ENCODE data around the gene RAB28.

RAB28 gene

DNA sequence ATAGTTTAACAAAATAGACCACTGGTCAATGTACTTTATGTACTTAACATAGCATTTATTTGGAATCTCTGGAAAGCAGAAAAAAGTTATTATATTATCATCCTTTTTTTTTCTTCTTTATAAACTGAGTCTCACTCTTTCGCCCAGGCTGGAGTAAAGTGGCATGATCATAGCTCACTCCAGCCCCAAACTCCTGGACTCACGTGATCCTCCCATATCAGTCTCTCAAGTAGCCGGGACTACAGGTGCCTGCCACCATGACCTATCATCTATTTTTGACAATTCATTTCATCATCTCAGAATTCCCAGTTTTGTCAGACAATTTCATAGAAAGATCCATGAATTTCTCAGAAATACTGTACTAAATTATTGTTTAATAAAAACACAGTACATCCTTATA is 12.7 kb downstream of the RAB28 start:
- no peak overlapping the region for H3K4me3 ChIP-seq (ENCODE audit: low read length)

DNA sequence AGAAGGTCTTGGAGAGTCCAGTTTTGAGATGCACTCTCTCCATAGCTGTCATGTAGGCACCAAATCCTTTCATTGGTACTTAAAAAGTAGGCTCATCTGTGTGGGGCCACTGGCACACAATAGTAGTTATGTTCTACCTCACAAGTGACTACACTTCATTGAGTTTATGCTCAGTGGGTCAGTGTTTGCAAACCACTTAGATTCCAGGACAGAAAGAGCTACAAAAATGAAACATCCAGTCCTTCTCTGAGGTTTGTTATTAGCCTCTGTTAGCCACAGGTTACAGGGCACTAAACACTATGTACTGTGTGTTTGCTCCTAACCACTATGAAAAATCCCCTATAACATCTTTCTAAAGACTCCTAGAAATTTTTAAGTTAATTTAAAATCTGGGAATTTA is 13.8 kb downstream of the RAB28 start:
- H3K4me3 ChIP-seq (ENCODE audit: low read length), result no peak overlapping the region
- TF ChIP-seq, protein P1, sequence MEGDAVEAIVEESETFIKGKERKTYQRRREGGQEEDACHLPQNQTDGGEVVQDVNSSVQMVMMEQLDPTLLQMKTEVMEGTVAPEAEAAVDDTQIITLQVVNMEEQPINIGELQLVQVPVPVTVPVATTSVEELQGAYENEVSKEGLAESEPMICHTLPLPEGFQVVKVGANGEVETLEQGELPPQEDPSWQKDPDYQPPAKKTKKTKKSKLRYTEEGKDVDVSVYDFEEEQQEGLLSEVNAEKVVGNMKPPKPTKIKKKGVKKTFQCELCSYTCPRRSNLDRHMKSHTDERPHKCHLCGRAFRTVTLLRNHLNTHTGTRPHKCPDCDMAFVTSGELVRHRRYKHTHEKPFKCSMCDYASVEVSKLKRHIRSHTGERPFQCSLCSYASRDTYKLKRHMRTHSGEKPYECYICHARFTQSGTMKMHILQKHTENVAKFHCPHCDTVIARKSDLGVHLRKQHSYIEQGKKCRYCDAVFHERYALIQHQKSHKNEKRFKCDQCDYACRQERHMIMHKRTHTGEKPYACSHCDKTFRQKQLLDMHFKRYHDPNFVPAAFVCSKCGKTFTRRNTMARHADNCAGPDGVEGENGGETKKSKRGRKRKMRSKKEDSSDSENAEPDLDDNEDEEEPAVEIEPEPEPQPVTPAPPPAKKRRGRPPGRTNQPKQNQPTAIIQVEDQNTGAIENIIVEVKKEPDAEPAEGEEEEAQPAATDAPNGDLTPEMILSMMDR (conservative IDR thresholded peaks at IDR 0.05; ENCODE audit: low read depth, low read length), result no peak
- no peak for DNase-seq (ENCODE audit: low read depth)

More for the DNA sequence above, 12.7 kb downstream of the RAB28 start:
- no peak for DNase-seq (ENCODE audit: low read depth)
- TF ChIP-seq, protein P1 (conservative IDR thresholded peaks at IDR 0.05; ENCODE audit: low read depth, low read length), result no peak

DNA sequence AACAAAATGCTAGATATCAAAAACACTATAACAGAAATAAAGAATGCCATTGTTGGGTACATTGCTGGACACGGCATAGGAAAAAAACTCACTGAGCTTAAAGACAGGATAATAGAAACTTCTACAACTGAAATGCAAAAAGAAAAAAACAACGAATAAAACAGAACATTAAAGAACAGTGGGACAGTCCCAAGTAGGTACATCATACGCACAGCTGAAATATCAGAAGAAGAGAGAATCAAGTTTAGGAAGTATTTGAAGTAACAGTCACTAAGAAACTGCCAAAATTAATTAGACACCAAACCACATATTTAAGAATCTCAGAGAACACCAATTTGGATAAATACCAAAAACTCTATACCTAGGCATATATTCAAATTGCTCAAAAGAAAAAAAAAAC is 19.2 kb downstream of the RAB28 start:
- H3K4me3 ChIP-seq (ENCODE audit: low read length), result no peak overlapping the region
- TF ChIP-seq, protein P1 (conservative IDR thresholded peaks at IDR 0.05; ENCODE audit: low read depth, low read length), result no peak
- no peak for DNase-seq (ENCODE audit: low read depth)

DNA sequence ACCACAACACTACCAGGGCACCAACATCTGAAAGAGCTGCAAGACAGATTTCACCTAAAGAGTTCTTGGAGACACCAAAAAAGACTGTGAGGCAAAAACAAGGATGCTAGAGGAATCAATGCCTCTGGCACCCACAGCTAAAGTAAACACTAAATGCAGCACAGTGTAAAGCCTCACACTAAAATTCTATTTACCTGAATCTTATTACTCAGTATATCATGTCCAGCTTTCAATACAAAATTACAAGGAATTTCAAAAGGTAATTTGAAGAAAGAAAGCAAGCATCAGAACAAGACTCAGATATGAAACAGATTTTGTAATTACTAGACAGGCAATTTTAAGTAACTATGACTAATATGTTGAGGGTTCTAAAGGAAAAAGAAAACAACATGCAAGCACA is 19.6 kb downstream of the RAB28 start:
- no peak for DNase-seq (ENCODE audit: low read depth)
- H3K4me3 ChIP-seq (ENCODE audit: low read length), result no peak overlapping the region
- TF ChIP-seq, protein P1 (conservative IDR thresholded peaks at IDR 0.05; ENCODE audit: low read depth, low read length), result no peak

DNA sequence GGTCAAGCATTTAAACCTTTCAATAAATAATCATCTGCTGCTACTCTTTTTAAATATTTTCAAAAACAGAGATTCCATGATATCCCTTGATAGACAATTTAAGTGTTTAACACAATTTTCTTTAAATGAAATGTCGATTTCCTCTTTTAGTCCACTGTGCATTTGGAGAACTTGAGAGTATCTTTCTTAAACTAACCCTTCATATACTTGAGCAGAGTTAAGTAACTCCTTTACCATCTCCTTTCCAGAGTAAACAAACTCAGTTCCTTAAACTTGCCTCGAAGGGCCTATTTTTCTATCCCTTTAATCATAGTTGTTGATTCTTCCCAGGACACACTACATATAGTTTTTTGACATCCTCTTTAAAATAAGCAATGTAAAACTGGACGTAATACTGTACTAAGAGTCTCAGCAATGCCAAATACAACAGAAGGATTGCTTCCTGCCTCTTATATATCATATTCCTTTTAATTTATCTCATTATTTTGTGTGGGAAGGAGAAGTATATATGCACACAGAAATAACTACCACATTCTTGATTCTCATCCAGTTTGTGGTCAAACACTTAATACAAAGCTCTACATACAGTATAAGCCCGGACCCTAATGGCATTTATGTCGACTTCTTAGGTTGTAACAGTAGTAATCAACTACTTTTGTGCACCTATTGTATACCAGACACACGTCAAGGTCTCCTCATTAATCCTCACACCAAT is 22.8 kb downstream of the RAB28 start:
- no peak for DNase-seq (ENCODE audit: low read depth)
- H3K4me3 ChIP-seq (ENCODE audit: low read length), result no peak overlapping the region
- TF ChIP-seq, protein P1 (conservative IDR thresholded peaks at IDR 0.05; ENCODE audit: low read depth, low read length), result no peak

DNA sequence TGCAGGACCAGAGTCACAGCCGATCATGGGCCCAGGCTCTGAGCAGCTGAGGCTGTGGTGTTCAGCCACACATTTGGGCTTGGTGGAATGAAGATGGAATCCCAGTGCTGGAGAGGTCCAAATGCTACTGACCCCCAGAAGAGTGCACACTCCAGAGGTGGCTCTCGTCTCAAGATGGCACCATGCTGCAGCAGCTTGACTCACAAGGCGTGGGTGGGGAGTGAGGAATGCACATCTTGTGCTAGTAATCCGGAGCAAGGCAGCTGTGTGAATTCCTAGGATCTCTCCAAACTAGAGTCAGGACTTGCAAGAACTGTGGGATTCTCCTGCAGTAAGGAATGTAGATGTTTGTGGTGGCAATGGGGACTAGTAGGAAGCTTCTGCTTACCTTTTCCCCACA is 28.7 kb downstream of the RAB28 start:
- no peak for DNase-seq (ENCODE audit: low read depth)
- TF ChIP-seq, protein P1 (conservative IDR thresholded peaks at IDR 0.05; ENCODE audit: low read depth, low read length), result no peak

DNA sequence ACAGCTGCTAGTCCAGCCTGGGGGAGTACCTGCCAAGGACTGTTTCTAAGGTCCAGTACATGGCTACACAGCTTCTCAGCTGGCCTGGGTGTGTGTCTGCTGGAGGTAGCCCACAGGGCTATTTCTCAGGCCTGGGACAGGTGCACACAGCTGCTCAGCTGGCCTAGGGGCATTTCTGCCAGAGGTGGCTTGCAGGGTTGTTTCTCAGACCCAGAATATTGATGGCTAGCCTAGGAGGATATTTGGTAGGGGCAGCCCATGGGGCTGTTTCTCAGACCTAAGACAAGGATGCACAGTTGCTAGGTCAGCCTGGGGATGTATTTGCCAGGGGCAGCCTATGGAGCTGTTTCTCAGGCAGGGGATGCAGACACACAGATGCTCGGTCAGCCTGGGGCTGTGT is 29.4 kb downstream of the RAB28 start:
- TF ChIP-seq, protein P1 (conservative IDR thresholded peaks at IDR 0.05; ENCODE audit: low read depth, low read length), result no peak
- DNase-seq (ENCODE audit: low read depth), result no peak
- no peak overlapping the region for H3K4me3 ChIP-seq (ENCODE audit: low read length)

More for the DNA sequence above, 28.7 kb downstream of the RAB28 start:
- H3K4me3 ChIP-seq (ENCODE audit: low read length), result no peak overlapping the region
